ENCODE data around the gene CNTD1.

The CNTD1 gene

DNA sequence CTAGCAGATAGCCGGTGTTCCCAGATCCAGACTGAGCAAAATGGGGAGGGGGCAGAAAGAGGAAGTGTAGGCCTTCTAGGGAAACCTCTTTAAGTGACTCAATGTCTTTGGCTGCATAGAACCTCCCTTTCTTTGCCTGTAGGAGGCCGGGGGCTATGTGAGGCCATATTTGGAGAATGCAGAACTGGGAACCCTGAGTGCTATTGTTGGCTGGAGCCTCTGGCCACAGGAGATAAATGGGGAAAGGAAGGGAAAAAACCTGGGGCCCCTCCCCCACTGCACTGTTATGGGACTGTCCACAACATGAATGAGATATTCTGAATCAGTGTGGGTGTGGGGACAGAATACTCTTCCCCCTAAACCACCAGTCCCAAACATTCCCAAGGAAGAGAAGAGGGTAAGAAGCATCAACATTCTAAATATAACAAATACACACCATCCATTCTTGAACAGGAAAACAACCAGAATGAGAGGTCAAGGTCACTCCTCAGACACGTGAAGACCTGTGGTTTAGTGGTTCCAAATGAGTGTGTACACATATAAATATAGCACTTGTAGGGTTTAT, 23.0 kb upstream of the CNTD1 start:
- ChIA-PET CTCF (interaction anchor here (4.6 kb wide), 1 partner anchor 12 kb away, joined by 32 read pairs; no protein-coding TSS in a partner anchor), POLR2A (no interaction called here)
- TF ChIP-seq SP7 (tag by site-specific recombination; IDR thresholded peaks at IDR 0.05) (no peak), ZNF140 (tag by site-specific recombination; IDR thresholded peaks at IDR 0.05) (no peak), ZNF391 (tag by site-specific recombination; IDR thresholded peaks at IDR 0.05; ENCODE audit: borderline replicate concordance, low read depth) (no peak), KLF1 (tag by site-specific recombination; IDR thresholded peaks at IDR 0.05) (no peak), EGR2 (tag by site-specific recombination; IDR thresholded peaks at IDR 0.05; ENCODE audit: low read depth) (no peak), ELK4 (IDR thresholded peaks at IDR 0.05; ENCODE audit: borderline replicate concordance, low read depth, low read length) (no peak), ZNF585B (tag by site-specific recombination; IDR thresholded peaks at IDR 0.05) (no peak), ZXDB (tag by site-specific recombination; IDR thresholded peaks at IDR 0.05) (no peak), SP3 (tag by site-specific recombination; IDR thresholded peaks at IDR 0.05) (no peak), ZNF792 (tag by site-specific recombination; IDR thresholded peaks at IDR 0.05) (no peak), ZNF777 (tag by site-specific recombination; IDR thresholded peaks at IDR 0.05; ENCODE audit: borderline replicate concordance) (no peak), ZNF202 (tag by site-specific recombination; IDR thresholded peaks at IDR 0.05; ENCODE audit: borderline replicate concordance) (no peak), ZNF645 (tag by site-specific recombination; IDR thresholded peaks at IDR 0.05) (no peak), ZNF398 (tag by site-specific recombination; IDR thresholded peaks at IDR 0.05) (no peak)
- TF ChIP-seq, protein P1, sequence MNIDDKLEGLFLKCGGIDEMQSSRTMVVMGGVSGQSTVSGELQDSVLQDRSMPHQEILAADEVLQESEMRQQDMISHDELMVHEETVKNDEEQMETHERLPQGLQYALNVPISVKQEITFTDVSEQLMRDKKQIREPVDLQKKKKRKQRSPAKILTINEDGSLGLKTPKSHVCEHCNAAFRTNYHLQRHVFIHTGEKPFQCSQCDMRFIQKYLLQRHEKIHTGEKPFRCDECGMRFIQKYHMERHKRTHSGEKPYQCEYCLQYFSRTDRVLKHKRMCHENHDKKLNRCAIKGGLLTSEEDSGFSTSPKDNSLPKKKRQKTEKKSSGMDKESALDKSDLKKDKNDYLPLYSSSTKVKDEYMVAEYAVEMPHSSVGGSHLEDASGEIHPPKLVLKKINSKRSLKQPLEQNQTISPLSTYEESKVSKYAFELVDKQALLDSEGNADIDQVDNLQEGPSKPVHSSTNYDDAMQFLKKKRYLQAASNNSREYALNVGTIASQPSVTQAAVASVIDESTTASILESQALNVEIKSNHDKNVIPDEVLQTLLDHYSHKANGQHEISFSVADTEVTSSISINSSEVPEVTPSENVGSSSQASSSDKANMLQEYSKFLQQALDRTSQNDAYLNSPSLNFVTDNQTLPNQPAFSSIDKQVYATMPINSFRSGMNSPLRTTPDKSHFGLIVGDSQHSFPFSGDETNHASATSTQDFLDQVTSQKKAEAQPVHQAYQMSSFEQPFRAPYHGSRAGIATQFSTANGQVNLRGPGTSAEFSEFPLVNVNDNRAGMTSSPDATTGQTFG (tag by site-specific recombination; IDR thresholded peaks at IDR 0.05; ENCODE audit: borderline replicate concordance), result no peak
- H3K4me1 ChIP-seq (ENCODE audit: control insufficient read depth, insufficient read depth, low read length), result peaks cover 10% of the 10 kb centered on the region
- no peaks in the 10 kb centered on the region for H3K9me3 ChIP-seq (ENCODE audit: control insufficient read depth, insufficient read depth, low read depth, low read length)
- no peak overlapping the region for H3K27ac ChIP-seq (ENCODE audit: extremely low read depth, low read depth, low read length)
- H3K4me3 ChIP-seq (ENCODE audit: low read depth, low read length), result no peak overlapping the region
- peaks cover 32 to 57% of the 10 kb centered on the region in 2 experiments for H3K36me3 ChIP-seq (ENCODE audit: control insufficient read depth in 2 of 2, insufficient read depth in 1 of 2, low read length in 2 of 2)

- POLR2A ChIA-PET, result interaction anchor here (0.5 to 1.8 kb wide), 3 partner anchors 15 to 204 kb away, joined by 3 to 7 read pairs (median 4); no protein-coding TSS in a partner anchor
- no peak for TF ChIP-seq ZNF121 (tag by site-specific recombination; IDR thresholded peaks at IDR 0.05)
- no peak for TF ChIP-seq TSHZ1 (tag by site-specific recombination; IDR thresholded peaks at IDR 0.05; ENCODE audit: borderline replicate concordance)
- TF ChIP-seq ZNF777 (tag by site-specific recombination; IDR thresholded peaks at IDR 0.05; ENCODE audit: borderline replicate concordance), result no peak
- TF ChIP-seq, protein P2, sequence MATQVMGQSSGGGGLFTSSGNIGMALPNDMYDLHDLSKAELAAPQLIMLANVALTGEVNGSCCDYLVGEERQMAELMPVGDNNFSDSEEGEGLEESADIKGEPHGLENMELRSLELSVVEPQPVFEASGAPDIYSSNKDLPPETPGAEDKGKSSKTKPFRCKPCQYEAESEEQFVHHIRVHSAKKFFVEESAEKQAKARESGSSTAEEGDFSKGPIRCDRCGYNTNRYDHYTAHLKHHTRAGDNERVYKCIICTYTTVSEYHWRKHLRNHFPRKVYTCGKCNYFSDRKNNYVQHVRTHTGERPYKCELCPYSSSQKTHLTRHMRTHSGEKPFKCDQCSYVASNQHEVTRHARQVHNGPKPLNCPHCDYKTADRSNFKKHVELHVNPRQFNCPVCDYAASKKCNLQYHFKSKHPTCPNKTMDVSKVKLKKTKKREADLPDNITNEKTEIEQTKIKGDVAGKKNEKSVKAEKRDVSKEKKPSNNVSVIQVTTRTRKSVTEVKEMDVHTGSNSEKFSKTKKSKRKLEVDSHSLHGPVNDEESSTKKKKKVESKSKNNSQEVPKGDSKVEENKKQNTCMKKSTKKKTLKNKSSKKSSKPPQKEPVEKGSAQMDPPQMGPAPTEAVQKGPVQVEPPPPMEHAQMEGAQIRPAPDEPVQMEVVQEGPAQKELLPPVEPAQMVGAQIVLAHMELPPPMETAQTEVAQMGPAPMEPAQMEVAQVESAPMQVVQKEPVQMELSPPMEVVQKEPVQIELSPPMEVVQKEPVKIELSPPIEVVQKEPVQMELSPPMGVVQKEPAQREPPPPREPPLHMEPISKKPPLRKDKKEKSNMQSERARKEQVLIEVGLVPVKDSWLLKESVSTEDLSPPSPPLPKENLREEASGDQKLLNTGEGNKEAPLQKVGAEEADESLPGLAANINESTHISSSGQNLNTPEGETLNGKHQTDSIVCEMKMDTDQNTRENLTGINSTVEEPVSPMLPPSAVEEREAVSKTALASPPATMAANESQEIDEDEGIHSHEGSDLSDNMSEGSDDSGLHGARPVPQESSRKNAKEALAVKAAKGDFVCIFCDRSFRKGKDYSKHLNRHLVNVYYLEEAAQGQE (tag by site-specific recombination; IDR thresholded peaks at IDR 0.05), result no peak
- no peak for TF ChIP-seq ZNF658 (tag by site-specific recombination; IDR thresholded peaks at IDR 0.05)
- no peak for TF ChIP-seq ZNF664 (tag by site-specific recombination; IDR thresholded peaks at IDR 0.05)
Observed at GRCh38 chr17:42778570-42778969, 20.1 kb upstream of the CNTD1 start.

More at GRCh38 chr17:42778570-42778969, 20.1 kb upstream of the CNTD1 start:
- H3K27ac ChIP-seq (ENCODE audit: extremely low read depth, low read depth, low read length), result no peak overlapping the region
- peaks cover 10% of the 10 kb centered on the region for H3K4me1 ChIP-seq (ENCODE audit: control insufficient read depth, insufficient read depth, low read length)
- CTCF ChIA-PET, result interaction anchor here (0.6 to 3.6 kb wide), 5 partner anchors 15 to 409 kb away, joined by 3 to 16 read pairs (median 3); partner anchors contain the start of genes IFI35 and TUBG2
- no peaks in the 10 kb centered on the region for H3K9me3 ChIP-seq (ENCODE audit: control insufficient read depth, insufficient read depth, low read depth, low read length)
- H3K36me3 ChIP-seq (ENCODE audit: control insufficient read depth in 2 of 2, insufficient read depth in 1 of 2, low read length in 2 of 2), result peaks cover 32 to 61% of the 10 kb centered on the region in 2 experiments
- no peak overlapping the region for H3K4me3 ChIP-seq (ENCODE audit: low read depth, low read length)
